Stomach (tissue), 9 donors: ENCODE data around the gene ZMIZ1. TPM values are rescaled to one million over a fixed set of nuclear protein-coding genes. Genes with fewer than 3 reads are reported as not detected.

ENCODE experiments used
- DNase-seq, 2 donors: peaks; one replicate each; pipeline versions ENCODE4 v3.0.0 to v3.0.0-alpha.2; 2013 to 2019
- H3K27ac ChIP-seq, 5 donors: fragments of 200-600 bp in 4 of 5; sonication (generic) in 4 of 5; one replicate each; pipeline ENCODE4 v1.5.1; 2013 to 2019; ENCODE audit warnings: mild to moderate bottlenecking in 1 of 5, moderate library complexity in 1 of 5
- H3K27me3 ChIP-seq, 3 donors: fragments of 200-600 bp; sonication (generic); one replicate each; pipeline ENCODE4 v1.5.1; 2017 to 2019; ENCODE audit warnings: mixed run types in 1 of 3
- H3K36me3 ChIP-seq, 4 donors: fragments of 200-600 bp; sonication (generic); 1 replicate in 3 of 4; 2 replicates in 1 of 4; pipeline ENCODE4 v1.5.1; 2016 to 2019
- H3K4me1 ChIP-seq, 4 donors: fragments of 200-600 bp; sonication (generic); one replicate each; pipeline ENCODE4 v1.5.1; 2016 to 2019
- H3K4me3 ChIP-seq, 4 donors: fragments of 200-600 bp; sonication (generic) in 3 of 4; one replicate each; pipeline ENCODE4 v1.5.1; 2016 to 2019; ENCODE audit warnings: mild to moderate bottlenecking in 1 of 4
- H3K9me3 ChIP-seq, 4 donors: fragments of 200-600 bp; sonication (generic); one replicate each; pipeline ENCODE4 v1.5.1; 2016 to 2019
- EP300 ChIP-seq: sonication (generic); formaldehyde crosslinking; IDR thresholded peaks from one replicate; pipeline ENCODE4 v1.6.1; 2017; ENCODE audit warnings: antibody characterized with exemption
- POLR2A ChIP-seq, 4 donors: fragments of 450-650 bp; IDR thresholded peaks; one replicate each; pipeline ENCODE4 v1.6.1; 2016; ENCODE audit warnings: antibody characterized with exemption in 4 of 4, control low read depth in 2 of 4, mild to moderate bottlenecking in 1 of 4, moderate library complexity in 1 of 4
- POLR2AphosphoS5 ChIP-seq, 3 donors: sonication (generic); formaldehyde crosslinking; IDR thresholded peaks; one replicate each; pipeline ENCODE4 v1.6.1; 2016; ENCODE audit warnings: antibody characterized with exemption in 3 of 3
- WGBS, 5 donors: extraction: QIAGEN DNeasy Blood & Tissue Kit in 3 of 5; methylation state at CpG; one replicate each; pipeline versions ENCODE4 v1.1.5 to v1.1.7; 2013 to 2018; 5-methylcytosine and 5-hydroxymethylcytosine counted together
- intact Hi-C: fragments of 100-400 bp; cut with DNase I; formaldehyde crosslinking; loops from one replicate; pipeline ENCODE4 v1.15.1; 2023; ENCODE audit warnings: low total_unique reads
- polyA plus RNA-seq, 3 donors: library from polyadenylated mRNA; stranded (reverse); fragments of 200-250 nt; gene quantifications; one replicate each; pipeline ENCODE4 v1.2.3, GENCODE V29; 2013
- total RNA-seq, 5 donors: library from RNA; depleted of rRNA; stranded (reverse); fragments of >200 nt; gene quantifications; one replicate each; pipeline versions ENCODE4 v1.1.0 to v1.2.3, GENCODE V29; 2014 to 2016
- TF ChIP-seq, protein P1 (sequence below), 7 experiments: fragments of 450-650 bp in 4 of 7; fragments of 200-600 bp in 3 of 7; sonication (generic) in 3 of 7; IDR thresholded peaks; one replicate each; pipeline ENCODE4 v1.5.1; 2016 to 2019; ENCODE audit warnings: antibody characterized with exemption in 7 of 7, control low read depth in 2 of 7, mild to moderate bottlenecking in 1 of 7
- donor health status: healthy with polysubstance abuse.
- donor health status: Bipolar disorder and iron deficiency.
- donor health status: healthy.

The ZMIZ1 gene
- total and polyA plus RNA-seq, 8 donors: 17.7 to 103 (median 26.3) TPM

DNA sequence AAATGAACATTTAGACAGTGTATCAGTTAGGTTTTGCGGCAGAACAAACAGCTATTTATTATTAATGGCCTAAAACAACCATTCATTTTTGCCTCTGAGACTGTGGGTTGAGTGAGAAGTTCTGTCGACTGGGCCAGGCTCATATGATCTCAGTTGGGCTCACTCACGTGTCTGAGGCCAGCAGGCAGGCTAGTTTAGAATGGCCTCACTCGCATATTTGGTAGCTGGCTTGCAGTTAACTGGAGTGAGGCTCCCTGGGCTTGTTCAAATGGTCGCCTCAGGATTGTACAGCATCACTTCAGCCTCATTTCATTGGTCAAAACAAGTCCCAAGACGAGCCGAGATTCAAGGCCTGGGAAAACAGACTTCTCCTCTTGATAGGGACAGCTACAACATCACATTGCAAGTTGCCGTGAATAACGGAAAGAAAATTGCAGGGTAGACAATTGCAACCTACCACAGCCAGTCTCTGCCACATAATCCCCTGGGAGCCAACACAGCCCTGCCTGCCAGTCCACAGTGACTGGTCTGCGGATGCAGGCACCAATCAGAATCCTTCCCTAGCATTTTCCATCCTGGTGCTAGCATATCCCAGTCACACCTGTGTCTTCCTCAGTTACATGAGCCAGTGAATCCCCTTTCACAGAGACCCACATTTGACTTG is 255.4 kb downstream of the ZMIZ1 start:
- Histone ChIP-seq H3K27me3 (no peaks in the 10 kb centered on the region), H3K36me3 (no peaks in the 10 kb centered on the region), H3K9me3 (no peaks in the 10 kb centered on the region), H3K4me1 (peaks cover 0 to 30% (median 0%) of the 10 kb centered on the region in 4 donors), H3K4me3 (no peak overlapping the region), H3K27ac (no peak overlapping the region)
- DNase-seq: no peak
- intact Hi-C loops: no loop called here
- TF ChIP-seq POLR2AphosphoS5 (IDR thresholded peaks at IDR 0.05) (no peak), EP300 (no peak)
- TF ChIP-seq, protein P1, sequence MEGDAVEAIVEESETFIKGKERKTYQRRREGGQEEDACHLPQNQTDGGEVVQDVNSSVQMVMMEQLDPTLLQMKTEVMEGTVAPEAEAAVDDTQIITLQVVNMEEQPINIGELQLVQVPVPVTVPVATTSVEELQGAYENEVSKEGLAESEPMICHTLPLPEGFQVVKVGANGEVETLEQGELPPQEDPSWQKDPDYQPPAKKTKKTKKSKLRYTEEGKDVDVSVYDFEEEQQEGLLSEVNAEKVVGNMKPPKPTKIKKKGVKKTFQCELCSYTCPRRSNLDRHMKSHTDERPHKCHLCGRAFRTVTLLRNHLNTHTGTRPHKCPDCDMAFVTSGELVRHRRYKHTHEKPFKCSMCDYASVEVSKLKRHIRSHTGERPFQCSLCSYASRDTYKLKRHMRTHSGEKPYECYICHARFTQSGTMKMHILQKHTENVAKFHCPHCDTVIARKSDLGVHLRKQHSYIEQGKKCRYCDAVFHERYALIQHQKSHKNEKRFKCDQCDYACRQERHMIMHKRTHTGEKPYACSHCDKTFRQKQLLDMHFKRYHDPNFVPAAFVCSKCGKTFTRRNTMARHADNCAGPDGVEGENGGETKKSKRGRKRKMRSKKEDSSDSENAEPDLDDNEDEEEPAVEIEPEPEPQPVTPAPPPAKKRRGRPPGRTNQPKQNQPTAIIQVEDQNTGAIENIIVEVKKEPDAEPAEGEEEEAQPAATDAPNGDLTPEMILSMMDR (IDR thresholded peaks at IDR 0.05): no peak
- 84 to 92% (median 89%) methylated on average over 10 of the region's 10 CpGs for WGBS, 5 donors

DNA sequence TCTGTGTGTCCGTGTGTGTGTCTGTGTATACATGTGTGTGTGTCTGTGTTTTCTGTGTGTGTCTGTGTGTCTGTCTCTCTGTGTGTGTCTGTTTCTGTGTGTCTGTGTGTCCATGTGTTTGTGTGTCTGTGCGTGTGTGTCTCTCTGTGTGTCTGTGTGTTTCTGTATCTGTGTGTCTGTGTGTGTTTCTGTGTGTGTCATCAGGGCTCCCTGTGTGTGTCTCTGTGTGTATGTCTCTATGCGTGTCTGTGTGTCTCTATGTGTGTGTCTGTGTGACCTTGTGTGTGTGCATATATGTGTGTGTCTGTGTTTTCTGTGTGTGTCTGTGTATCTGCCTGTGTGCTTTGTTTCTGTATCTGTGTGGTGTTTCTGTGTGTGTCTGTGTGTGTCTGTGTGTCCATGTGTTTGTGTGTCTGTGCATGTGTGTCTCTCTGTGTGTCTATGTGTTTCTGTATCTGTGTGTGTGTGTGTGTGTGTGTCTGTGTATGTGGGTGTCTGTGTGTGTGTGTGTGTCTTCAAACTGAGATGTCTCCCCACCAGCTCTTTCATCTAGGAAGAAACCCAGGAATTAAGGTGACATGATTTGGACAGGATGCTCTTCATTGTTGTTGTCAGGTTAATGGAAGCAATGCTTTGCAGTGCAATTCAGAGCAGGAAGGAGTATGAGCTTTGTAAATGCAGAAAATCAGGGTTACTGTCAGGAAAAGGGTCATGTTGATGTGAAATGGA is 257.8 kb downstream of the ZMIZ1 start:
- Histone ChIP-seq H3K4me1 (peaks cover 0 to 32% (median 0%) of the 10 kb centered on the region in 4 donors), H3K27ac (no peak overlapping the region), H3K36me3 (no peaks in the 10 kb centered on the region), H3K27me3 (no peaks in the 10 kb centered on the region), H3K4me3 (no peak overlapping the region), H3K9me3 (no peaks in the 10 kb centered on the region)
- intact Hi-C loops: no loop called here
- TF ChIP-seq, protein P1 (IDR thresholded peaks at IDR 0.05): no peak
- TF ChIP-seq POLR2AphosphoS5 (IDR thresholded peaks at IDR 0.05) (no peak), POLR2A (IDR thresholded peaks at IDR 0.05) (no peak), EP300 (no peak)
- no peak for DNase-seq
- 92 to 98% (median 97%) methylated on average over 3 of the region's 3 CpGs for WGBS, 5 donors

DNA sequence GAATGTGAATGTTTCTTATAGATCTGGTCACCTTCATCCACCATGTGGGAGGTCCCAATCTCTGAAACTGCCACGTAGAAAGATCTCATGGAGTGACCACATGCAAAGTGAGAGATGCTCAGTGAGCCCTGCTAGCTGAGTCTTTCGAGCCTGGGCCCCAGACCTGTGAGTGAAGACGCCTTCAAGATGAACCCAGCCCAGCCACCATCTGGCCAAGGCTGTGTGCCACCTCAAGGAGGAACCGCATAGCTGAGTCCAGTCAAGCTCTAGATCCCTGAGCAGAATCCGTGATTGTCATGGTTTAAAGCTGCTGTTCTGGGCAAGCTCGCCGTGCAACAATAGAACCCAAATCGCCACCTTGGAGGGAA is 258.3 kb downstream of the ZMIZ1 start:
- WGBS, 5 donors: 91 to 98% (median 93%) methylated on average over 7 to 8 of the region's 8 CpGs
- intact Hi-C loops: no loop called here
- H3K27ac ChIP-seq: no peak overlapping the region

DNA sequence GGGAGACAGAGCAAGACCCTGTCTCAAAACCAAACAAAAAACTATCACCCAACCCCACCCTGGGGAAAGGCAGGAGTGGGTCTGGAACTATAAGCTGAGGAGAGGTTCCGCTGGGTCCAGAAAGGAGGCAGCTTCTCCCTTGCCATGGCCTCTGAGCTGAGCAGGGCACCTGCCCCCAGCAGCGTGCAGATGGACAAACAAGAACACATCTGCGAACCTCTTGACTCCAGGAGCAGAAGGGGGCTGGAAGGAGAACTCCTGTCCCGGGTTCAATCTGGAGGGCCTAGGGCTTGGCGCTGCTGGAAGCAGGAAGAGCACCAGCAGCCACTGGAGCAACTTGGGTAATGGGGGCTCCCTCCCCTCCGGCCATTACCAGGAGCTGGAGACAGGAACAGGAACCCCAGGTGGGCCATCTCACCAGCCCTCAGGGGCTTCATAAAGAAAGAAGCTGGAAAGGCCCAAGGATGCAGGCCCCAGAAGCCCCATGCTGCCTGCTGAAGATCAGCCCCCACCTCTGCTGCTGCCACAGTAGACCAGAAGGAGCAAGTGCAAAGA is 259.5 kb downstream of the ZMIZ1 start:
- intact Hi-C loops: no loop called here
- DNase-seq: no peak
- no peaks in the 10 kb centered on the region for H3K36me3 ChIP-seq
- no peak for TF ChIP-seq POLR2A (IDR thresholded peaks at IDR 0.05)
- no peak for TF ChIP-seq POLR2AphosphoS5 (IDR thresholded peaks at IDR 0.05)
- TF ChIP-seq EP300: no peak
- TF ChIP-seq, protein P1 (IDR thresholded peaks at IDR 0.05): no peak
- H3K9me3 ChIP-seq: no peaks in the 10 kb centered on the region
- no peak overlapping the region for H3K27ac ChIP-seq
- 88 to 98% (median 97%) methylated on average over 6 of the region's 6 CpGs for WGBS, 5 donors
- peaks cover 0 to 20% (median 0%) of the 10 kb centered on the region in 4 donors for H3K4me1 ChIP-seq
- no peaks in the 10 kb centered on the region for H3K27me3 ChIP-seq
- H3K4me3 ChIP-seq: no peak overlapping the region

More for the DNA sequence above, 258.3 kb downstream of the ZMIZ1 start:
- no peaks in the 10 kb centered on the region for H3K9me3 ChIP-seq
- H3K4me1 ChIP-seq: peaks cover 0 to 32% (median 0%) of the 10 kb centered on the region in 4 donors
- no peaks in the 10 kb centered on the region for H3K27me3 ChIP-seq
- H3K36me3 ChIP-seq: no peaks in the 10 kb centered on the region
- DNase-seq: no peak
- no peak for TF ChIP-seq POLR2AphosphoS5 (IDR thresholded peaks at IDR 0.05)
- no peak for TF ChIP-seq EP300
- no peak for TF ChIP-seq POLR2A (IDR thresholded peaks at IDR 0.05)
- TF ChIP-seq, protein P1 (IDR thresholded peaks at IDR 0.05): no peak
- no peak overlapping the region for H3K4me3 ChIP-seq
